RKO (cell line): Measurements from ENCODE around the gene OR2H1.

Experiments
- DNase-seq: peaks from one replicate; pipeline ENCODE4 v3.0.0-alpha.2; 2016; ENCODE audit warnings: low spot score

OR2H1 gene

DNA sequence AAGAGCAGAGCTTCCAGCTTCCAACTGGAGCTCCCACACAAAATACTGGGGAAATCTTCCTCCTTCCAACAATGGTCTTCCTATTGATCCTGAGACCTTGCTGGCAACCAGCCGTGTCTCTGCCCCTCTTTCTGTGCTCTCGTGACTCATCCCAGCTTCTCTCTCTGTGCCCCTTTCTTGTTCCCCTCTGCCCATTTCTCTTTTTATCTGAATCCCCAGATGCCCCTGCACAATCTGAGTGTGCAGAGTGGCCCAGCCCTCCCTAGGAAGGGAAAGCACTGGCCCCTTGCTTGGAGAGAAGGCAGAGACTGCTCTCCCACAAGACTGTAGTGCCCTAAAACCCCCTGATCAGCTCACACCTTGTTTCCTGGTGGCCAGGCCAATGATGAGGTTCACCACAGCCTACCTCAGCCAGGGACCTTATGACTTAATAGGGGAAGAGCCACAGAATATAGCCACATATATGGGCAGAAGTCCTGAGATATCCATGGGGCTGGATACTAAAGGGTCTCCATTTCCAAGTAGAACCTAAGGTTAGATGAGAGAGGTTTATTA, 53.9 kb downstream of the OR2H1 start:
- no peak for DNase-seq
